Activated naive CD4-positive, alpha-beta T cell treated with anti-CD3 and anti-CD28 coated beads, Interleukin-2, amount 10 ng/mL, durations not matched to agents 7 days and 5 days (primary cell): Measurements from ENCODE around the gene RFX8.
"Not testable (repeated sequence)": the region's sequence is repeated elsewhere in the genome, so short reads cannot be mapped to it uniquely, and the experiment has no call there.

Source experiments
- CTCF ChIA-PET: fragments of 350-600 bp; sonication (Branson Sonifier 250); formaldehyde crosslinking; loops from one replicate; lab custom pipeline; 2021; ENCODE audit warnings: antibody characterized with exemption; lab: Charles Lee
- DNase-seq: peaks from one replicate; pipeline ENCODE4 v3.0.0-alpha.2; 2020
- H3K27ac Mint-ChIP-seq: one replicate; pipeline ENCODE4 v1.8.0; 2021; ENCODE audit warnings: mild to moderate bottlenecking, moderate library complexity, mixed read lengths
- H3K27me3 Mint-ChIP-seq: one replicate; pipeline ENCODE4 v1.8.0; 2021; ENCODE audit warnings: mild to moderate bottlenecking, mixed read lengths
- H3K36me3 Mint-ChIP-seq: one replicate; pipeline ENCODE4 v1.8.0; 2021; ENCODE audit warnings: mixed read lengths
- H3K4me1 Mint-ChIP-seq: one replicate; pipeline ENCODE4 v1.8.0; 2021; ENCODE audit warnings: mixed read lengths
- H3K4me3 Mint-ChIP-seq: one replicate; pipeline ENCODE4 v1.8.0; 2021; ENCODE audit warnings: mild to moderate bottlenecking, moderate library complexity, mixed read lengths
- H3K9me3 Mint-ChIP-seq: one replicate; pipeline ENCODE4 v1.8.0; 2021; ENCODE audit warnings: mixed read lengths

The RFX8 gene

DNA sequence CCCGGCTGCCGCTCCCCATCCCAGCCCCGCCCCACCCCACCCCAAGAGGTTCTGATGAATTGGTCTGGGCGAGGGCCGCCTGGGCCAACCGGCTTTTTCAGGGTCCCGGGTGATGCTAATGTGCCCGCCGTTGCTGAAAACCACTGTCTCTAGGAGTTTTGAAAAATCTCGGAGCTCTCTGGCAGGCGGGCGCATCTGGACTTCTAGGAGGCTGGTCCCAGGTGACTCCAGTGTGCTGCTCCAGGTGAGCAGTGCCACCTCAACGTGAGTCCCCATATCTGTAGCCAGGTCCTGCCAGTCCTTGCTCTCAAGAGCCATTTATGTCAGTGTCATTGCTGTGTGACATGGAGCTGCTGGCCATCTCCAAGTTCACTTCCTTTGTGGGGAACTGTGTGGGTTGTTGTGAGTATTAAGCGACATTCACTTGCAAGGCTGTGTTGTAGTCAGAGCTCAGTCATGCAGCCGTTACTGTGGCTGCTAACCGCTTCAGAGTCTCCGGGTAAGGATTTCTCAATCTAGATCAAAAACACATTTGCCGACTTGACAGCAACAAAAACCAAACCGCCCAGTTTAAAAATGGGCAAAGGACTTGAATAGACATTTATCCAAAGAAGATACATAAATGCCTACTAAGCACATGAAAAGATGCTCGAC lies at the start of gene RFX8:
RFX8 (minus strand) TSS at position 382 of the 654 bp plus-strand sequence. CDS start 8,264 bp downstream, outside the sequence.
- Mint-ChIP-seq H3K27me3 (peaks cover 19% of the 10 kb centered on the region), H3K9me3 (no peaks in the 10 kb centered on the region), H3K4me3 (peak within 1 kb of the TSS; percentile 78), H3K27ac (peak within 1 kb of the TSS; percentile 90), H3K36me3 (no peaks in the 10 kb centered on the region), H3K4me1 (peaks cover 46% of the 10 kb centered on the region)
- peak; percentile 75 for DNase-seq
- CTCF ChIA-PET: interaction anchor here (0.8 to 2.2 kb wide), 3 partner anchors 28 to 351 kb away, joined by 3 to 5 read pairs (median 3); no protein-coding TSS in a partner anchor

DNA sequence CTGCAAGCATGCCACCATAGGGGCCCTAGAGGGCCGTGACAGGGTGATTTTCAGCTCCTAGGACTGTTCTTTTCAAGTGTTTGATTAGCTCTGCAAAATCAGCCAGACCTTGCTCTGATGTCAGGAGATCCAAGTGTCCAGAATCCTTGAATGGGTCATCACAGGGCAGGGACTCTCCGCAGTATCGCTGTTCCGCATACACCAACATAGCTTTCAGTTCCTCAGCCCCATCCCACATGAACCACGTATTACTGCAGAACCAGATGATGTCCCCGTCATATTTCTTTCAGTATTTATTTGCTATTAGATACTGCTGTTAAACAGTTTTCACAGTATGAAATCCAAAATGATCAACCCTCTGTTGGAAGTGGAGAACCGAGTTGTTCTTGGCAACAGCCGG lies 46.6 kb upstream of the RFX8 start:
- no peak overlapping the region for H3K27ac Mint-ChIP-seq
- CTCF ChIA-PET: no interaction called here
- H3K9me3 Mint-ChIP-seq: peaks cover 8% of the 10 kb centered on the region
- no peak for DNase-seq
- H3K36me3 Mint-ChIP-seq: peaks cover 4% of the 10 kb centered on the region
- H3K4me1 Mint-ChIP-seq: peaks cover 33% of the 10 kb centered on the region
- H3K27me3 Mint-ChIP-seq: peaks cover 11% of the 10 kb centered on the region
- no peak overlapping the region for H3K4me3 Mint-ChIP-seq

DNA sequence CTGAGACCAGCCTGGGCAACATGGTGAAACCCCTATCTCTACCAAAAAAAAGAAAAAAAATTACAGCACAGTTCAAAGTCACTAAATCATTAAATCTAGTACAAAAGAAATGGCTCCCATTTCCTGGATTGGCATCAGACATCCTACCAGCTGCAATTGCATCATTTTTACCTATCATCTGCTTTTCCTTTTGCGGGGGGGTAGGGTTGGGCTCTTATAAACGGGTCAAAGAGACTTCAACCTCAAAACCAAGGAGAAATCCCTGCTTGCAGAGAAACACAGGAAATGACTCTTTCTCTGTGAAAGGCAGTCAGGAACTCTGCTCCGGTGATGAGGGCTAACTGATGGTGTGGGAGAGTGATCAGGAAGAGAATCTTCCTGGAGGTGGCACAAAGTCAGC lies 45.3 kb upstream of the RFX8 start:
- Mint-ChIP-seq H3K9me3 (peaks cover 9% of the 10 kb centered on the region), H3K4me1 (peaks cover 34% of the 10 kb centered on the region), H3K4me3 (no peak overlapping the region), H3K36me3 (peaks cover 5% of the 10 kb centered on the region), H3K27me3 (peaks cover 11% of the 10 kb centered on the region), H3K27ac (no peak overlapping the region)
- CTCF ChIA-PET: no interaction called here
- no peak for DNase-seq

DNA sequence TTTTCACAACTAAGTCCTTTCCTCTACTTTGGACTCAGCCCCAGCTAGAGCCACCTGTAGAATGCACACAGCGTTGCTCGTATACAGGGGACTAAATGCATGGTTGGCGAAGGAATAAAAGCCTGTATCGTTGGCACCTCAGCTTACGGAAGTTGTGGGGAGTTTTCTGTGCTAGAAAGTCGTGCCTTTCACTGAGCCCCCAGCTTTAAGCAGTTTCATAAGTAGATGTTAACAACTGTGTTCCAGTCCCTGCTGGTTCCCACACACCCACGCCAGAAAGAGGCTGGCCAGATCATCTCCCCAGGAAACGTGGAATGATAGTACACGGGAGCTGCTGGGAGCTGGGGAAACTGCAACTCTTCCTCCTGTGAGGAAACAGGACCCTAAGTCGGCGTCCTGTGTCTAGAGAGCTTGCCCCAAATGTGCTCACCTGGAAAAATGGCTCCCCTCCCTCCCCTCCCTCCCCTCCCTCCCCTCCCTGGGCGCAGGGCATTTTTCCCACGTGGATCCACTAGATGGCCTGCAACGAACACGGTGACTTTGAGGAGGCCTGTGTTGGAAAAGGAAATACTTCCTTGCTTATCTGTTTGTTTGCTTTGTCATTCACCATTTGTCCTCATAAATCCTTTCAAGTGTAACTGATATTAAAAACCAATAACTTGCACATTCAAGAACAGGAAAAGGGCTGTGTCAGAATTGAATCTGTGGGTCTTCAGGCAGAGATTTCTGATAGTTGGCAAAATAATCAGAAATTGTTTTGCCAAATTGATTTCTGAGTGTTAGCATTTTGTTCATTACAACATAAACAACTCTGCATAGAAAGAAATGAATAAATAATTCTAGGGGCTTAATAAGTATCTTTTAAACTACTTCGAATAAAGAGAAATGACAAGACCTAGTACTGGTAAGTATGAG lies 43.9 kb upstream of the RFX8 start:
- peaks cover 5% of the 10 kb centered on the region for H3K36me3 Mint-ChIP-seq
- H3K4me3 Mint-ChIP-seq: no peak overlapping the region
- CTCF ChIA-PET: interaction anchor here (0.7 kb wide), 1 partner anchor 365 kb away, joined by 3 read pairs; no protein-coding TSS in a partner anchor
- DNase-seq: no peak
- no peak overlapping the region for H3K27ac Mint-ChIP-seq
- H3K4me1 Mint-ChIP-seq: peaks cover 36% of the 10 kb centered on the region
- H3K9me3 Mint-ChIP-seq: peaks cover 13% of the 10 kb centered on the region
- H3K27me3 Mint-ChIP-seq: peaks cover 7% of the 10 kb centered on the region

DNA sequence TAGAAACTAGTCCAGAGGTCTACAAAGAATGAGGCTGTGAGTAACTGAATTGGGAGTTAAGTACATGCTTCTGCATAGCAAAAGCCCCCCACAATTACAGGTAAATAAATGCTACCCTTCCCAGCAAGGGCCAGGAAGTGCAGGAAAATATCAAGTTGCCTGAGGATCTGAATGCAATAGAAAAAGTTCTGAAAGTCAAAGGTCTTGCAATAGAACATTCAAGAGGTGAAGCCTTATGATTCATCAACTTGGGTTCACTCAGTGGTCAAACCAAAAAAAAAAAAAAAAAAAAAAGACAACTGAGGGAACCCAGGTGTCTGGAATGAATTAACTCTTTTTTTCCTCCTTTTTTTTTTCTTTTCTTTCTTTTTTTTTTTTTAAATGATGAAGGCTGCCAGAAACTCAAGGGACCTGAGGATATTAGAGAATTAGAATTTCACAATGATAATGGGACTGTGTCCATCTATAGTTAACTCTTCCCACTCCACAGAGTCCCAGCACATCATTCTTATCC lies 42.9 kb upstream of the RFX8 start:
- H3K4me3 Mint-ChIP-seq: no peak overlapping the region
- H3K4me1 Mint-ChIP-seq: peaks cover 36% of the 10 kb centered on the region
- no peak overlapping the region for H3K27ac Mint-ChIP-seq
- no peak for DNase-seq
- CTCF ChIA-PET: interaction anchor here (0.7 kb wide), 2 partner anchors 9 to 366 kb away, joined by 3 read pairs; no protein-coding TSS in a partner anchor
- peaks cover 13% of the 10 kb centered on the region for H3K27me3 Mint-ChIP-seq
- H3K9me3 Mint-ChIP-seq: peaks cover 13% of the 10 kb centered on the region
- H3K36me3 Mint-ChIP-seq: peaks cover 5% of the 10 kb centered on the region

DNA sequence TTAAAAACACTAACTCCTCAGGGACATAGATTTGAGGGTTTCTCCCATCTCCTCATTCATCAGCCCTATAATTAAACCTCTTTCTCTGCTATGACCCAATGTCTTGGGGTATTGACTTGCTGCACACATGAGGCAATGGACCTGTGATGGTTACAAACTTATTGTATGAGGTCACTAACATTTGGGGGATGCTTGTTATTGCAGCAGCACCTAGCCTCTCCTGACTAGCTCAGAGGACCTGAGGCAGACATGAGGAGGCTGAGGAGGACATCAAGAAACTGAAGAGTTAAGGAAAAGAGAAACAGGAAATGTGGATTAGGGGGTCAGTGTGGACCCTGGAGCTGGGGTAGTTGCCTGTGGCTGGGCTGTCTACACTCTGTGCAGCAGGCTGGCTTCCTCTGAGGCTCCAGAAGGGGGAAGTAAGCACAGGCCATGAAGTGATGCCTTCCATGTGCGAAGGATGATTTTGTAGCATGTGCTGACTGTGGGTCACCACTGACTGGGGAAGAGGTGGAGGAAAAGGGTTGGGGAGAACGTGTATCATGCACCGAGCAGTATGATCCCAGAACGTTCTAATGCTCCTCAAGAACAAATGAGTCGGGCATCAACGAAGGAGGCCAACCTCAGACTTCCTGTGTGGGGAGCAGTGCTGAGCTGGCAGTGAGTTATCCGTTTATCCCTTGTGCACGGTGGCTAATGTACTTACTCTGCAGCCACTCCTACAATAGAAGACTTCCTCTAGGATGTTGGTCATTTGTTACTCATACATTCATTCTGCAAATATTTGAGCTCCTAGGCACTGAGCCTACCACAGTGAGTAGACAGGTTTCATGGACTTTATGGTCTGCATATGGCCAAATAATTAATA lies 42.1 kb upstream of the RFX8 start:
- CTCF ChIA-PET: interaction anchor here (0.7 kb wide), 1 partner anchor 8 kb away, joined by 3 read pairs; no protein-coding TSS in a partner anchor
- Mint-ChIP-seq H3K27me3 (peaks cover 13% of the 10 kb centered on the region), H3K27ac (no peak overlapping the region), H3K36me3 (peaks cover 5% of the 10 kb centered on the region), H3K4me1 (peaks cover 36% of the 10 kb centered on the region), H3K4me3 (no peak overlapping the region), H3K9me3 (peaks cover 13% of the 10 kb centered on the region)
- peak; percentile 47 for DNase-seq

DNA sequence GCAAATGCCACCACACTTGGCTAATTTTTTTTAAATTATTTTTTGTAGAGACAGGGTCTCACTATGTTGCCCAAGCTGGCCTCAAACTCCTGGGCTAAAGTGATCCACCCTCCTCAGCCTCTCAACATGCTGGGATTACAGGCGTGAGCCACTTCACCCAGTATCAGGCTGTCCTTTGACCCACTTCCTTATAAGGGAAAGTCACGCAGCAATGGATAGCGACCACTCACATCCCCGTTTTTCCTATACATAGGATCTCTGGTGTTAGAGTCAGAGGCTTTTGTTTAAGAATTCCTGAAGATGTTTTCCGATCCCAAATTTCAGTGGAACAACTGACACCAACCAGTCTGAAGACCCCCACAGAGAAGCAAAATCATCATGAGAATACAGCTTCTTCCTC lies 41.4 kb upstream of the RFX8 start:
- H3K4me1 Mint-ChIP-seq: peaks cover 36% of the 10 kb centered on the region
- CTCF ChIA-PET: no interaction called here
- H3K4me3 Mint-ChIP-seq: no peak overlapping the region
- H3K27ac Mint-ChIP-seq: no peak overlapping the region
- peaks cover 13% of the 10 kb centered on the region for H3K9me3 Mint-ChIP-seq
- H3K36me3 Mint-ChIP-seq: peaks cover 5% of the 10 kb centered on the region
- peaks cover 13% of the 10 kb centered on the region for H3K27me3 Mint-ChIP-seq
- DNase-seq: no peak

DNA sequence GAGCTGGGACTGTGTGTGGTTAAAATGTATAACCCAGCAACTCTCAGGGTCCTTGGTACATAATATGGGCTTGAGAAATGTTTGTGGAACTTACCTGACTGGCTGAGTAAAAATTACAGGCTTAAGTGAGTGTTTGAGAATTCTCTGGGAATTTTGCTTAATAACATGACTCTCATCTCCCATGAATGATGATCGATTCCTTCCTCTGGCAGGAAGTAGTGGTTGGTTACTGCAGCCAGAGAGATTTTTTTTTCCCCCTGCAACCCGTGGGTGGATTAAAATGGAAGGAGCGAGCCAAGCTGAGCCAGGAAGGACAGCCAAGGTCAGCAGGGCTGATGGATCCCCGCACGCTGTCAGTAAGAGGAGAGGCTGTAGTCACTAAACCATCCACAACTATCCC lies 40.6 kb upstream of the RFX8 start:
- Mint-ChIP-seq H3K27ac (no peak overlapping the region), H3K4me1 (peaks cover 35% of the 10 kb centered on the region), H3K9me3 (peaks cover 13% of the 10 kb centered on the region), H3K36me3 (peaks cover 5% of the 10 kb centered on the region), H3K4me3 (no peak overlapping the region), H3K27me3 (peaks cover 18% of the 10 kb centered on the region)
- CTCF ChIA-PET: no interaction called here
- DNase-seq: no peak

DNA sequence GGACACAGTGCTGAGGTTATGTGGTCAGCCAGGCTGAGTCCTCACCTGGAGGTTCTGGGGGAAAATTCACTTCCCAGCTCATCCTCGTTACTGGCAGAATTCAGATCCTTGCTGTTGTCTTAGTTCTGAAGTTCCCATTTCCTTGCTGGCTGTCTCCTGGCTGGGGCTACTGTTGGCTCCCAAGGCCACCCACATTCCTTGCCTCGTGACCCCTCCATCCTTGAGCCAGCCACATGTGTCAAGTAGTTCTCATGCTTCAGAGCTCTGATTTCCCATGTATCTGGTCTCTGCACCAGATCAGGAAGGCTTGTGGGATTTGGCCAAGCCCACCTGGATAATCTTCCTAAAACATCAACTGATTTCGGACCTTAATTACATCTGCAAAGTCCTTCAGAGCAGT lies 38.1 kb upstream of the RFX8 start:
- Mint-ChIP-seq H3K27me3 (peaks cover 23% of the 10 kb centered on the region), H3K27ac (no peak overlapping the region), H3K4me3 (no peak overlapping the region), H3K9me3 (peaks cover 13% of the 10 kb centered on the region), H3K4me1 (peaks cover 17% of the 10 kb centered on the region), H3K36me3 (peaks cover 5% of the 10 kb centered on the region)
- CTCF ChIA-PET: interaction anchor here (1.4 kb wide), 1 partner anchor 319 kb away, joined by 6 read pairs; no protein-coding TSS in a partner anchor
- DNase-seq: no peak

DNA sequence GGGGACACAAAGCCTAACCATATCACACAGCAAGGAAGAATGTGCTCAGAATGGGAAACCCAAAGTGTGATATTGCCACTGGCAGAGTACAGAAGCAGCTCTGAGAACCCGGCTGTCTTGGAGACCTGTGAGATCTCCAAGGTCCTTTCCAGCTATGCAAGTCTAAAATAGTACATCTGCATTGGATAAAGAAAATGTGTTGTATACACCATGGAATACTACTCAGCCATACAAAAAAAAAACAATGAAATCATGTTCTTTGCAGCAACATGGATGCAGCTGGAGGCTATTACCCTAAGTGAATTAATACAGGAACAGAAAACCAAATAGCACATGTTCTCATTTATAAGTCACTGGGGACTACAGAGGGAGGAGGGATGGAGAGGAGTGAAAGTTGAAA lies 36.5 kb upstream of the RFX8 start:
- Mint-ChIP-seq H3K9me3 (peaks cover 4% of the 10 kb centered on the region), H3K4me1 (peaks cover 2% of the 10 kb centered on the region), H3K27ac (no peak overlapping the region), H3K36me3 (no peaks in the 10 kb centered on the region), H3K27me3 (peaks cover 24% of the 10 kb centered on the region), H3K4me3 (no peak overlapping the region)
- CTCF ChIA-PET: no interaction called here
- DNase-seq: no peak

DNA sequence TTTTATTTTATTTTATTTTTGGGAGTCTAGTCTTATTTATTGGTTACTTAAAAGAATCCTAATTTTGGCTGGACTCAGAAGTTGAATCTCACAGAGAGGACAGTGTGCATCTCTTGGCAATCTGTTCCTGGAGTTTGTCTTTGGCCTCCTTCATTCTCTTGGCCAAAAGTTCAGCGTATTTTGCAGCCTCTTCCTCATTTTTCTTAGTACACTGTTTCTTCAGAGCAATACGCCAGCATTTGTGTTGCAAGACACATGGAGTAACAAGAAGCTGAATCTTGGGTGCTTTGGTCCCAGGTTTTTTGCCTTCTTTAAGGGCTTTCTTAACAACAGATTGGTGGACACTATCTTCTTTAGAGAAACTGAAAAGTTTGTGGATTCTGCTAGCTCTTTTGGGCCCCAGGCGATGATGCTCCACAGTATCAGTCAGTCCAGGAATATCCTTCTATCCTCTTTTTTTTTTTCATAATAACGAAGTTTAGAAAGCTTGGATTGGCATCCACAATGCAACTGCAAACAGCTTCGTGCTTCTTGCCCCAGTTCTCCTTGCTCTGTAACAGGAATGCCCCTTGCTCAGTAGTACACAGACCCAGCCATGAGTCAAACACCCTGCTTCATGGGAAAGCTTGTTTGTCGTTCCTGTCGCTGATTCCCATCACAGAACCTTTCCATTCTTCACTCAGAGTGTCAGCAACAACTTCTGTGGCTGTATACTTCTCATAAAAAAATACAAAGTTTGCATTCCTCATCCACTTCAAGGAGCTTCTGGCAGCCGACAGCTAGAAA lies 34.8 kb upstream of the RFX8 start:
- peaks cover 4% of the 10 kb centered on the region for H3K9me3 Mint-ChIP-seq
- DNase-seq: no peak
- H3K27me3 Mint-ChIP-seq: peaks cover 20% of the 10 kb centered on the region
- CTCF ChIA-PET: no interaction called here
- H3K27ac Mint-ChIP-seq: no peak overlapping the region
- no peaks in the 10 kb centered on the region for H3K36me3 Mint-ChIP-seq
- H3K4me3 Mint-ChIP-seq: no peak overlapping the region
- peaks cover 1% of the 10 kb centered on the region for H3K4me1 Mint-ChIP-seq

DNA sequence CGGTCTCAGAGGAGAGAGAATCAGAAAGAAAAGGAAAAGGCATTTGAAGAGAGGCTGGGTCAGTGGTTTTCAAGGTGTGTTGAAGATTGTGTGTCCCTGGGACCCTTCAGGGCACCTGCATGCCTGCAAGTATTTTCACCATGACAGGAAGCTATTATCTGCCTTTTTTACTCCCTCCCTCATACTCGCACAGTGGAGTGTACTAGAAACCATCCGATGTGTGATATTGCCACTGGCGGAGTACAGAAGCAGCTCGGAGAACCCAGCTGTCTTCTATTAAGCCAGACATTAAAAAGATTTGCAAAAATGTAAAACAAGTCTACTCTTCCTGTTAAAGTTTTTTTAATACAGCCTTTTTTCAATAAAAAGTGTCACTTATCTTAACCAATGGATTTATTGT lies 33.7 kb upstream of the RFX8 start:
- Mint-ChIP-seq H3K36me3 (no peaks in the 10 kb centered on the region), H3K27ac (no peak overlapping the region), H3K4me3 (no peak overlapping the region), H3K27me3 (peaks cover 20% of the 10 kb centered on the region), H3K9me3 (no peaks in the 10 kb centered on the region), H3K4me1 (no peaks in the 10 kb centered on the region)
- CTCF ChIA-PET: interaction anchor here (0.9 kb wide), 1 partner anchor 9 kb away, joined by 3 read pairs; no protein-coding TSS in a partner anchor
- no peak for DNase-seq

DNA sequence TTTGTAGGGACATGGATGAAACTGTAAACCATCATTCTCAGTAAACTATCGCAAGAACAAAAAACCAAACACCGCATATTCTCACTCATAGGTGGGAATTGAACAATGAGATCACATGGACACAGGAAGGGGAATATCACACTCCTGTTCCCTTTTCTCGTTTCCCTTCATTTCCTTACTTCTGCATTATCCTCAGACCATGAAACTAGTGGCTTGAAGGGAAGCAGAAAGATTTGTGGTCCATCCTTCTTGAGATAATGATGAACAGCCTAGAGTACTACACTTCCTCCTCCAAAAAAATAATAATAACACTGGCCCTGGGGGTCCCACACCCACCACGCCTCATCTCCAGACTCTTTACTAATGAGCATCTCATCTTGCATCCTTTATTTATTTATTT lies 30.4 kb upstream of the RFX8 start:
- H3K27ac Mint-ChIP-seq, H3K9me3 Mint-ChIP-seq, H3K27me3 Mint-ChIP-seq, DNase-seq, H3K36me3 Mint-ChIP-seq, CTCF ChIA-PET, H3K4me3 Mint-ChIP-seq: not testable (repeated sequence)
- peaks cover 15% of the 10 kb centered on the region for H3K4me1 Mint-ChIP-seq
